ENCODE results near the gene CIC. TPM values are rescaled to one million over a fixed set of nuclear protein-coding genes. Genes with fewer than 3 reads are reported as not detected.

The CIC gene
- polyA plus RNA-seq, 1 donor (not counting 4 experiments of a cell fraction or from before 2014, with no cell fraction given) = 3.1 TPM

DNA sequence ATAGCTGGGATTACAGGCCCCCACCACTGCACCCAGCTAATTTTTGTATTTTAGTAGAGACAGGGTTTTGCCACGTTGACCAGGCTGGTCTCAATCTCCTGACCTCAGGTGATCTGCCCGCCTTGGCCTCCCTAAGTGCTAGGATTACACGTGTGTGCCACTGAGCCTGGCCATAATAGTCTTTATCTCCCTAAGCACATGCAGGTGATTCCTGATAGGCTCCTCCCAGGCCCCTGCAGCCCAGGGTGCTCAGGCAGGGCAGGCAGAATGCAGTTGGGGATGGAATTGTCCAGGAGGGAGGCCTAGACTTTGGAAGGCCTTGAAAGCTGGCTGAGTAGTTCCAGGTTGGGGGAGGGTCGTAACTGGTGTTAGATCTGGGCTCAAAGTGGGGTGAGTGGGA, 40.4 kb upstream of the CIC start:
- H3K9me1 ChIP-seq (ENCODE audit: control insufficient read depth, extremely low read depth, insufficient read depth, low read length) = no peaks in the 10 kb centered on the region
- no peaks in the 10 kb centered on the region for H3K27me3 ChIP-seq (ENCODE audit: control insufficient read depth, extremely low read depth, insufficient read depth, low read length)
- no peaks in the 10 kb centered on the region for H3K9me3 ChIP-seq (ENCODE audit: control insufficient read depth, low read depth, low read length)
- H3K4me1 ChIP-seq (ENCODE audit: control insufficient read depth, extremely low read depth, insufficient read depth, low read length) = peaks cover 13% of the 10 kb centered on the region
- H3K9ac ChIP-seq (ENCODE audit: control insufficient read depth, extremely low read depth, insufficient read depth, low read length) = no peak overlapping the region
- no peak for FAIRE-seq
- H3K4me2 ChIP-seq (ENCODE audit: control insufficient read depth, extremely low read depth, insufficient read depth, low read depth, low read length) = no peak overlapping the region
- TF ChIP-seq EZH2 (IDR thresholded peaks at IDR 0.05; ENCODE audit: low read length) = no peak
- TF ChIP-seq, protein P1, sequence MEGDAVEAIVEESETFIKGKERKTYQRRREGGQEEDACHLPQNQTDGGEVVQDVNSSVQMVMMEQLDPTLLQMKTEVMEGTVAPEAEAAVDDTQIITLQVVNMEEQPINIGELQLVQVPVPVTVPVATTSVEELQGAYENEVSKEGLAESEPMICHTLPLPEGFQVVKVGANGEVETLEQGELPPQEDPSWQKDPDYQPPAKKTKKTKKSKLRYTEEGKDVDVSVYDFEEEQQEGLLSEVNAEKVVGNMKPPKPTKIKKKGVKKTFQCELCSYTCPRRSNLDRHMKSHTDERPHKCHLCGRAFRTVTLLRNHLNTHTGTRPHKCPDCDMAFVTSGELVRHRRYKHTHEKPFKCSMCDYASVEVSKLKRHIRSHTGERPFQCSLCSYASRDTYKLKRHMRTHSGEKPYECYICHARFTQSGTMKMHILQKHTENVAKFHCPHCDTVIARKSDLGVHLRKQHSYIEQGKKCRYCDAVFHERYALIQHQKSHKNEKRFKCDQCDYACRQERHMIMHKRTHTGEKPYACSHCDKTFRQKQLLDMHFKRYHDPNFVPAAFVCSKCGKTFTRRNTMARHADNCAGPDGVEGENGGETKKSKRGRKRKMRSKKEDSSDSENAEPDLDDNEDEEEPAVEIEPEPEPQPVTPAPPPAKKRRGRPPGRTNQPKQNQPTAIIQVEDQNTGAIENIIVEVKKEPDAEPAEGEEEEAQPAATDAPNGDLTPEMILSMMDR (optimal IDR thresholded peaks at IDR 0.05 in 1 of 3, IDR thresholded peaks at IDR 0.05 in 1 of 3, conservative IDR thresholded peaks at IDR 0.05 in 1 of 3; ENCODE audit: extremely low read depth in 1 of 3, insufficient read depth in 2 of 3, low read length in 3 of 3) = no peak
- H3K4me3 ChIP-seq (ENCODE audit: control insufficient read depth in 2 of 3, extremely low read depth in 1 of 3, insufficient read depth in 2 of 3, low read depth in 1 of 3, low read length in 3 of 3) = no peak overlapping the region
- H4K20me1 ChIP-seq (ENCODE audit: control insufficient read depth, extremely low read depth, insufficient read depth, low read length) = peaks cover 21% of the 10 kb centered on the region
- peaks cover 46 to 47% of the 10 kb centered on the region in 2 experiments for H3K36me3 ChIP-seq (ENCODE audit: control insufficient read depth in 2 of 2, extremely low read depth in 1 of 2, insufficient read depth in 2 of 2, low read length in 2 of 2)
- no peak for DNase-seq (ENCODE audit: low read depth, low spot score)
- no peak overlapping the region for H2AFZ ChIP-seq (ENCODE audit: control insufficient read depth, low read length)
- H3K27ac ChIP-seq (ENCODE audit: control insufficient read depth, insufficient read depth, low read length) = no peak overlapping the region
- dilution Hi-C loops (cut with MboI; ENCODE audit: extremely low pct_ligation_motif_present, low sequenced_read_pairs) = no loop called here
- peaks cover 56% of the 10 kb centered on the region for H3K79me2 ChIP-seq (ENCODE audit: control insufficient read depth, insufficient read depth, low read length)

DNA sequence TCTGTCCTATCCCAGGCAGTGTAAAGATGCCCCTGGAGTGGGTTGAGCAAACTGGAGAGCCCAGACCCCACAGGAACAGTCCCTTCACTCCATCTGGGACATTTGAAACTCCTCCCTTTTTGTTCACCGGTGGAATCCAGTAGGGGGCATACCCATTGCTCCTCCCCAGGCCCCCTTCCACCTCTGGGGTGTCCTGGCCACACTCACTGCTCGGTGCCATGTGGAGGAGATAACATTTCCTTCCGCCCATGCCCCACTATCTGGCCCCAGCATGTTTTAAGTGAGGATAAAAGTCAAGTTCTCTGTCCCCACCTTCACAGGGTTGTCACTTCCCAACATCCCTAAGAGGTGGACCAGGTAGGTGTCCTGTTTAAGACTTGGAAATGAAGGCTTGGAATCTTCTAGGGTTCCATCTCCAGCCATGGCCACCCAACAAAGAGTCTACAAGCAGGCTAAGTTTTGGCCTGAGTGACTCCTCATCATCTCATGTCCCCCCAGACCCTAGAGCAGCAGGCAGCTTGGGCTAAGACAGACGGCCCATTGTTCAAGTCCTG, 39.7 kb upstream of the CIC start:
- no peak for TF ChIP-seq EZH2 (IDR thresholded peaks at IDR 0.05; ENCODE audit: low read length)
- TF ChIP-seq, protein P1 (optimal IDR thresholded peaks at IDR 0.05 in 1 of 3, IDR thresholded peaks at IDR 0.05 in 1 of 3, conservative IDR thresholded peaks at IDR 0.05 in 1 of 3; ENCODE audit: extremely low read depth in 1 of 3, insufficient read depth in 2 of 3, low read length in 3 of 3) = no peak
- Histone ChIP-seq H3K27me3 (ENCODE audit: control insufficient read depth, extremely low read depth, insufficient read depth, low read length) (no peaks in the 10 kb centered on the region), H3K4me1 (ENCODE audit: control insufficient read depth, extremely low read depth, insufficient read depth, low read length) (peaks cover 13% of the 10 kb centered on the region), H4K20me1 (ENCODE audit: control insufficient read depth, extremely low read depth, insufficient read depth, low read length) (peaks cover 21% of the 10 kb centered on the region), H3K4me3 (ENCODE audit: control insufficient read depth in 2 of 3, extremely low read depth in 1 of 3, insufficient read depth in 2 of 3, low read depth in 1 of 3, low read length in 3 of 3) (no peak overlapping the region), H3K27ac (ENCODE audit: control insufficient read depth, insufficient read depth, low read length) (no peak overlapping the region), H3K4me2 (ENCODE audit: control insufficient read depth, extremely low read depth, insufficient read depth, low read depth, low read length) (no peak overlapping the region), H3K9me1 (ENCODE audit: control insufficient read depth, extremely low read depth, insufficient read depth, low read length) (no peaks in the 10 kb centered on the region), H3K9ac (ENCODE audit: control insufficient read depth, extremely low read depth, insufficient read depth, low read length) (no peak overlapping the region), H3K79me2 (ENCODE audit: control insufficient read depth, insufficient read depth, low read length) (peaks cover 56% of the 10 kb centered on the region), H2AFZ (ENCODE audit: control insufficient read depth, low read length) (no peak overlapping the region), H3K36me3 (ENCODE audit: control insufficient read depth in 2 of 2, extremely low read depth in 1 of 2, insufficient read depth in 2 of 2, low read length in 2 of 2) (peaks cover 48 to 49% of the 10 kb centered on the region in 2 experiments), H3K9me3 (ENCODE audit: control insufficient read depth, low read depth, low read length) (no peaks in the 10 kb centered on the region)
- dilution Hi-C loops (cut with MboI; ENCODE audit: extremely low pct_ligation_motif_present, low sequenced_read_pairs) = no loop called here
- DNase-seq (ENCODE audit: low read depth, low spot score) (no peak), FAIRE-seq (no peak)
